Esophagus squamous epithelium (tissue), 4 donors: ENCODE results near the gene KCNH4.
A peak's percentile ranks its signal among the peaks of the same experiment; 100 is the strongest.

Experiments
- POLR2A ChIP-seq, 4 donors: fragments of 450-650 bp; IDR thresholded peaks; one replicate each; pipeline ENCODE4 v1.6.1; 2017; ENCODE audit warnings: antibody characterized with exemption in 4 of 4, mild to moderate bottlenecking in 4 of 4, moderate library complexity in 3 of 4
- TF ChIP-seq, protein P1 (sequence below), 6 experiments: fragments of 450-650 bp in 4 of 6; fragments of 200-600 bp in 2 of 6; sonication (generic) in 2 of 6; IDR thresholded peaks; one replicate each; pipeline ENCODE4 v1.5.1; 2016 to 2019; ENCODE audit warnings: antibody characterized with exemption in 6 of 6, mild to moderate bottlenecking in 4 of 6, moderate library complexity in 4 of 6

DNA sequence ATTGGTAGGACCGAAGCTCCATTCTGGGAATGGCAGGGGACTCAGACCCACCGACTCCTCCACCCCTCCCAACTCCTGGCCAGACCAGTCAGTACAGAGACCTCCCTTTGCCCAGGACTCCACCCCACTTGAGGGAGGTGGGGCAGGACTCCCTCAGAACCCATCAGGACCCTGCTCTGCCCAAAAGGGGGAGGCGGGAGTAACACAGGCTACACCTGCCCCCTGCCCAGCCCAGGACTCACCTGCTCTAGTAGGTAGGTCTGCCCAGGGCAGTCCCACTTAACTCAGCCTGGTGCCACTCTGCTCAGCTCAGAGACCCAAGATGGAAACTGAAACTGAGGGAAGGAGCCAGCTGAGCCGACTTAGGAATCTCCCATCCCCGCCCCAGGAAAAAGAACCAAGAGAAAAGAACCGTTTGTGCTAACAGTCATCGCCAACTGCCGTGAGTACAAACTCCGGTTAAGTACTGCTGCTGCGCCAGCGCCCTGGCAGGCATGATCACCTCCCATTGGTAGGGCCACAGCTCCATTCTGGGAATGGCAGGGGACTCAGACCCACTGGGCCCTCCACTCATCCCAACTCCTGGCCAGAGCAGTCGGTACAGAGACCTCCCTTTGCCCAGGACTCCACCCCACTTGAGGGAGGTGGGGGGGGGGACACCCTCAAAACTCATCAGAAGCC, 68.9 kb downstream of the KCNH4 start:
- TF ChIP-seq POLR2A (IDR thresholded peaks at IDR 0.05): peak in 1 of 4 donors; percentile 25
- TF ChIP-seq, protein P1, sequence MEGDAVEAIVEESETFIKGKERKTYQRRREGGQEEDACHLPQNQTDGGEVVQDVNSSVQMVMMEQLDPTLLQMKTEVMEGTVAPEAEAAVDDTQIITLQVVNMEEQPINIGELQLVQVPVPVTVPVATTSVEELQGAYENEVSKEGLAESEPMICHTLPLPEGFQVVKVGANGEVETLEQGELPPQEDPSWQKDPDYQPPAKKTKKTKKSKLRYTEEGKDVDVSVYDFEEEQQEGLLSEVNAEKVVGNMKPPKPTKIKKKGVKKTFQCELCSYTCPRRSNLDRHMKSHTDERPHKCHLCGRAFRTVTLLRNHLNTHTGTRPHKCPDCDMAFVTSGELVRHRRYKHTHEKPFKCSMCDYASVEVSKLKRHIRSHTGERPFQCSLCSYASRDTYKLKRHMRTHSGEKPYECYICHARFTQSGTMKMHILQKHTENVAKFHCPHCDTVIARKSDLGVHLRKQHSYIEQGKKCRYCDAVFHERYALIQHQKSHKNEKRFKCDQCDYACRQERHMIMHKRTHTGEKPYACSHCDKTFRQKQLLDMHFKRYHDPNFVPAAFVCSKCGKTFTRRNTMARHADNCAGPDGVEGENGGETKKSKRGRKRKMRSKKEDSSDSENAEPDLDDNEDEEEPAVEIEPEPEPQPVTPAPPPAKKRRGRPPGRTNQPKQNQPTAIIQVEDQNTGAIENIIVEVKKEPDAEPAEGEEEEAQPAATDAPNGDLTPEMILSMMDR (IDR thresholded peaks at IDR 0.05): no peak
